ENCODE measurements around the gene HOXA5. TPM values are rescaled to one million over a fixed set of nuclear protein-coding genes. Genes with fewer than 3 reads are reported as not detected.

HOXA5 gene
- total RNA-seq, 2 experiments from 2014 or later: not detected

DNA sequence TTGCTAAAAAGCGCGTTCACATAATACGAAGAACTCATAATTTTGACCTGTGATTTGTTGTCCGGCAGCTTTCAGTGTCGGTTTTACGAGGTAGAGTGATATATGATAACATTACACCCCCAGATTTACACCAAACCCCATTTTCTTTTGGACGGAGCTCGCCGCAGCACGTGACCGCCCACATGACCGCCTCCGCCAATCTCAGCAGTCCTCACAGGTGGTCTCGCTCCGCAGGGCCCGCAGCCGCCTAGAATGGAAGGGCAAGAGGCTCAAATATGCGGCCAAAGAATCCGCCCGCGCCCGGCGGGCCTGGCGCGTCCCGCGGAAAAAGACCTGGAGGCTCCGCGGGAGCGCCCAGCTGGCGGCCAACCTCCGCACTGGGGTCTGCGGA lies 13.0 kb upstream of the HOXA5 start, which contains the start of gene HOXA7:
Gene HOXA7 (minus strand): TSS at position 168 of the 391 bp plus-strand sequence. CDS start 130 bp downstream, at position 38.
- ATAC-seq: no peak
- H3K4me3 Mint-ChIP-seq: peak within 1 kb of the TSS; percentile 41
- intact Hi-C loops (cut with DNase I, micrococcal nuclease): loop anchor here (1.0 to 5.0 kb wide), 3 partner anchors 9 to 59 kb away; partner anchors contain the start of genes HOXA1 (in 1 of the 2) and HOXA9 (in 1 of the 2)
- H3K9me3 Mint-ChIP-seq (ENCODE audit: low read depth): no peaks in the 10 kb centered on the region
- no peak within 1 kb of the TSS for H3K27ac Mint-ChIP-seq
- peaks cover 79% of the 10 kb centered on the region for H3K27me3 Mint-ChIP-seq
- ChIA-PET POLR2A (no interaction called here), CTCF (interaction anchor here (0.7 to 1.1 kb wide), 3 partner anchors 24 to 38 kb away, joined by 3 read pairs; no protein-coding TSS in a partner anchor)
- no peaks in the 10 kb centered on the region for H3K36me3 Mint-ChIP-seq (ENCODE audit: low read depth)
- H3K4me1 Mint-ChIP-seq: peaks cover 36% of the 10 kb centered on the region
- DNase-seq: no peak

DNA sequence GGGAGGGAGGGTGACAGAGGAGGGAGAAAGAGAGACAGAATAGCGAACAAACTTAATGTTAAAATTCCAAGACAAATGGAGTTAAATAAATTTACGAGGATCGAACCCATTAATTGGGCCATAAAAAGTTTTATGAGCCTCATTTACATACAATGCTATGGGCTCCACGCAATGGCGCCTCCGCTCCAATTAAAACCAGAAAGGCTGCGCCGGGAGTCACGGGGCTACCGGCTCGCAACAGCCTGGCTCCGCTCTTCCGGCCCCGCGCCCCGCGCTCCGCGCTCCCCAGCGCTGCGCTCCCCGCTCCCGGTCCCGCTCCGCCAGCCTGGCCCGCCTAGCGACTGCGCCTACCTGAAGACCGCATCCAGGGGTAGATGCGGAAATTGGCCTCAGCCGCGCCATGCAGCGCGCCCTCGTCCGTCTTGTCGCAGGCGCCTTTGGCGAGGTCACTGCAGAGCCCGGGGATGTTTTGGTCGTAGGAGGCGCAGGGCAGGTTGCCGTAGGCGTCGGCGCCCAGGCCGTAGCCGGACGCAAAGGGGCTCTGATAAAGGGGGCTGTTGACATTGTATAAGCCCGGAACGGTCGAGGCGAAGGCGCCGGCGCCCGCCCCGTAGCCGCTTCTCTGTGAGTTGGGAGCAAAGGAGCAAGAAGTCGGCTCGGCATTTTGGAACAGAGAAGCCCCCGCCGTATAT lies 12.5 kb upstream of the HOXA5 start:
- Mint-ChIP-seq H3K27ac (no peak overlapping the region), H3K4me1 (peaks cover 39% of the 10 kb centered on the region), H3K36me3 (ENCODE audit: low read depth) (no peaks in the 10 kb centered on the region), H3K9me3 (ENCODE audit: low read depth) (no peaks in the 10 kb centered on the region), H3K27me3 (peaks cover 81% of the 10 kb centered on the region), H3K4me3 (peak overlapping the region; percentile 41)
- intact Hi-C loops (cut with DNase I, micrococcal nuclease): loop anchor here (1.0 to 5.0 kb wide), 4 partner anchors 9 to 59 kb away; partner anchors contain the start of genes HOXA1 (in 1 of the 2) and HOXA9 (in 1 of the 2)
- no peak for ATAC-seq
- ChIA-PET CTCF (interaction anchor here (0.8 to 1.1 kb wide), 3 partner anchors 26 to 786 kb away, joined by 3 to 4 read pairs (median 3); no protein-coding TSS in a partner anchor), POLR2A (no interaction called here)
- DNase-seq: no peak

DNA sequence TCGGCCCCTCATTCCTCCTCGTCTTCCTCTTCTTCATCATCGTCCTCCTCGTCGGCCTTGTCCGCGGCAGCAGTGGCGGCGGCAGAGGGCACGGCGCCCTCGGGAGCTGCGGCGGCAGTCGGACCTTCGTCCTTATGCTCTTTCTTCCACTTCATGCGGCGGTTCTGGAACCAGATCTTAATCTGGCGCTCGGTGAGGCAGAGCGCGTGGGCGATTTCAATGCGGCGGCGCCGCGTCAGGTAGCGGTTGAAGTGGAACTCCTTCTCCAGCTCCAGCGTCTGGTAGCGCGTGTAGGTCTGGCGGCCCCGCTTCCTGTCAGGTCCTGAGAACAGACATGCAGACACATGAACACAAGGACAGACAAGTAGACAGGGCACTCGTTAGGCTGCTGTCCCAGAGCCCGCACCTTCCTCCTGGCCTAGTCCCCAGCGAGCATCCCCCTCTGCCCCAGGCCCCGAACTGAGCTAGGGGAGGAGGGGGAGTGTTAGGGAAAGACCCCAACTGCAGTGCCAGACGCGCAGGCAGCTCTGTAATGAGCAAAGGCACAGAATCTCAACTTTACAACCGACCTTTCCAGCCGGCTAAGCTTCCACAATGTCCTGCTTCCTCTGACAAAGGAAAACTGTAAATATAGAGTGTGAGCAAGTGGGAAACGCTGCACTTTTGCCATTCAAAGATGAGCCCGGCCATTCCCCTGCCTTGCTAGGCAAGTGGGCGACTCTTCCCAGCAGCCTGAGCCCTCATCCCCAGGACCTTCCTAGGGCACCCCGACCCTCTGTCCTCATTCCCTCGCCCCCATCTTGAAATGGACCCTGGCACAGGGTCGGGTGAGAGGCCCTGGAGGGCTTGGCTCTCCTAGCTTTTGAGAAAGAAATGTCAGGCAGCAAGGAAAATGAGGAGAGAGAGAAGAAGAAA lies 11.7 kb upstream of the HOXA5 start:
- peak; percentile 69 for DNase-seq
- Mint-ChIP-seq H3K4me1 (peaks cover 40% of the 10 kb centered on the region), H3K27ac (no peak overlapping the region), H3K27me3 (peaks cover 84% of the 10 kb centered on the region), H3K36me3 (ENCODE audit: low read depth) (no peaks in the 10 kb centered on the region), H3K4me3 (peak overlapping the region; percentile 30), H3K9me3 (ENCODE audit: low read depth) (no peaks in the 10 kb centered on the region)
- ChIA-PET POLR2A (no interaction called here), CTCF (interaction anchor here (0.6 to 1.5 kb wide), 4 partner anchors 57 to 1262 kb away, joined by 3 to 4 read pairs (median 4); no protein-coding TSS in a partner anchor)
- no peak for ATAC-seq
- intact Hi-C loops (cut with DNase I, micrococcal nuclease): loop anchor here (2.0 to 5.0 kb wide), 3 partner anchors 14 to 58 kb away; partner anchors contain the start of genes HOXA11 (in 2 of the 2) and HOXA1 (in 1 of the 2)

DNA sequence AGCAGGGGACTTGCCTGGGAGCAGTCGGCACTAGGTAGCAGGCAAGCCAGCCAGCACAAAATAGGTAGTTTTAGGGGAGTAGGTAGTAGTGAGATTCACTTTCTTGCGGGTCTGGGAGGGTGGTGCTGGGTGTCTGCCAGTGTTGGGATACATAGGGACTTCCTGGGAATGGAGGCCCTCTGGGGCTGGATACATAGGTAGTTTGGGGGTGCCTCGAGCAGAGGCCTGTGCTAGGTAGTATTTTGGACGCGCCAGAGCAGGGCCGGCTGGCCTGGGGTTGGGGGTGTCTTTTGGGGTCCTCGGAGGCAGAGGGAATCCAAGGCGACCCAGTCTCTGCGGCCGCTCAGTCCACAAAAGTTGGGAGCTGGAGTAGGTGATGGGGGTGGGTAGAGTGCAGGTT lies 10.9 kb upstream of the HOXA5 start:
- peaks cover 82% of the 10 kb centered on the region for H3K27me3 Mint-ChIP-seq
- ChIA-PET CTCF (interaction anchor here (0.6 to 1.5 kb wide), 5 partner anchors 25 to 1262 kb away, joined by 3 to 5 read pairs (median 4); no protein-coding TSS in a partner anchor), POLR2A (no interaction called here)
- H3K36me3 Mint-ChIP-seq (ENCODE audit: low read depth): no peaks in the 10 kb centered on the region
- H3K27ac Mint-ChIP-seq: no peak overlapping the region
- H3K9me3 Mint-ChIP-seq (ENCODE audit: low read depth): no peaks in the 10 kb centered on the region
- peaks cover 38% of the 10 kb centered on the region for H3K4me1 Mint-ChIP-seq
- no peak overlapping the region for H3K4me3 Mint-ChIP-seq
- ATAC-seq (no peak), DNase-seq (no peak)
- intact Hi-C loops (cut with DNase I, micrococcal nuclease): loop anchor here (2.0 to 5.0 kb wide), 2 partner anchors 14 to 33 kb away; partner anchors contain the start of gene HOXA11 (in 2 of the 2)

DNA sequence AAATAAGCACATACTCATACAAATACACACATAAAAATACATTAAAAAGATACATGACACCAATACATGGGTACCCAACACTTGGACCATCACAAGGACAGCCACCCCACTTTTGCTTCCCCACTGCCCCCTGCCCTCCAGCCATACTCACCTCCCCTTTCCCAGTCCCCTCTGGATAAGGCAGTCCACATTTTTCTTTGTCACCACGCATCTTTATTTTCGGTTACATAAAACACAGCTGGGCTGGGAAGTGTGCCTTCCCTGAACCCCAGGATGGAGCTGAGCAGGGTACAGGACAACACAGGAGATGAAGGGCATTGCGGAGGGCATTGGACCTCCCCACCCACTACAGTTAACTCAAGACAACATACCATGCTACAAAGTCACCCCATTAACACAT lies 10.0 kb upstream of the HOXA5 start:
- DNase-seq (no peak), ATAC-seq (no peak)
- no peak overlapping the region for H3K4me3 Mint-ChIP-seq
- POLR2A ChIA-PET: interaction anchor here (0.5 kb wide), 1 partner anchor 89 kb away, joined by 3 read pairs; no protein-coding TSS in a partner anchor
- no peaks in the 10 kb centered on the region for H3K36me3 Mint-ChIP-seq (ENCODE audit: low read depth)
- CTCF ChIA-PET: interaction anchor here (0.7 to 1.5 kb wide), 4 partner anchors 26 to 1291 kb away, joined by 3 to 5 read pairs (median 4); no protein-coding TSS in a partner anchor
- intact Hi-C loops (cut with DNase I, micrococcal nuclease): loop anchor here (5.0 kb wide), 1 partner anchor 34 kb away; the partner anchor contains the start of gene HOXA11 (in 2 of the 2)
- no peak overlapping the region for H3K27ac Mint-ChIP-seq
- peaks cover 35% of the 10 kb centered on the region for H3K4me1 Mint-ChIP-seq
- H3K27me3 Mint-ChIP-seq: peaks cover 81% of the 10 kb centered on the region
- H3K9me3 Mint-ChIP-seq (ENCODE audit: low read depth): no peaks in the 10 kb centered on the region

DNA sequence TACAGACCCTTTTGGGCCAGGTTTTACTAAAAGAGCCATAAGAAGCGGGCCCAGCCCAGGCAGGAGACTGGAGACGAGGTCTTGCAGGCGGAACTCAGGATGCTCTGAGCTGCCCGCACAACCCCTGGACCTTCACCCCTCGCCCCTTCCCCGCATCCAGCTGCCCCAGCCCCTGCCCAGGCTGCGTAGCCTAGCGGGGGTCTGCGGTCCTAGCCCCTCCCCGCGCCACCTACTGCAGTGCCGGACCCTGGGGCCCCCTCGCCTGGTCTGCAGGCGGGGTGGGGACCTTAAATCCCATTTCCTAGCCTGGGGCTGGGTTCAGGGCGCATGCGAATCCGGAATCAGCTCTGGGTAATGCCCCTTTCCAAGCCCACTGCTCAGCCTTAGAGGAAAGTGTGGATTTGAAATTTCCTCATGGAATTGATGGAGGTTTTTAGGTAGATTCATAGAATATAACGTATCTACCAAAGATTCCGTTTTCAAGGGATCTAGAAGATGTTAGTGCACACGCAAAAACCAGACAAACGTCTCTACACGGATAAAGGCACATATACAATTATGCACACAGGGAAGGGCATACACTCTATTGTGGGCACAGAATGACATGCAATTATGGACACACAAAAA lies 9.4 kb upstream of the HOXA5 start:
- intact Hi-C loops (cut with DNase I, micrococcal nuclease): loop anchor here (5.0 kb wide), 1 partner anchor 34 kb away; the partner anchor contains the start of gene HOXA11 (in 2 of the 2)
- peaks cover 41% of the 10 kb centered on the region for H3K4me1 Mint-ChIP-seq
- ChIA-PET CTCF (interaction anchor here (1.1 to 1.2 kb wide), 2 partner anchors 10 to 27 kb away, joined by 4 to 5 read pairs; no protein-coding TSS in a partner anchor), POLR2A (interaction anchor here (0.5 kb wide), 1 partner anchor 89 kb away, joined by 3 read pairs; no protein-coding TSS in a partner anchor)
- no peak overlapping the region for H3K27ac Mint-ChIP-seq
- H3K27me3 Mint-ChIP-seq: peaks cover 82% of the 10 kb centered on the region
- H3K4me3 Mint-ChIP-seq: no peak overlapping the region
- no peaks in the 10 kb centered on the region for H3K9me3 Mint-ChIP-seq (ENCODE audit: low read depth)
- no peaks in the 10 kb centered on the region for H3K36me3 Mint-ChIP-seq (ENCODE audit: low read depth)
- ATAC-seq (no peak), DNase-seq (no peak)

DNA sequence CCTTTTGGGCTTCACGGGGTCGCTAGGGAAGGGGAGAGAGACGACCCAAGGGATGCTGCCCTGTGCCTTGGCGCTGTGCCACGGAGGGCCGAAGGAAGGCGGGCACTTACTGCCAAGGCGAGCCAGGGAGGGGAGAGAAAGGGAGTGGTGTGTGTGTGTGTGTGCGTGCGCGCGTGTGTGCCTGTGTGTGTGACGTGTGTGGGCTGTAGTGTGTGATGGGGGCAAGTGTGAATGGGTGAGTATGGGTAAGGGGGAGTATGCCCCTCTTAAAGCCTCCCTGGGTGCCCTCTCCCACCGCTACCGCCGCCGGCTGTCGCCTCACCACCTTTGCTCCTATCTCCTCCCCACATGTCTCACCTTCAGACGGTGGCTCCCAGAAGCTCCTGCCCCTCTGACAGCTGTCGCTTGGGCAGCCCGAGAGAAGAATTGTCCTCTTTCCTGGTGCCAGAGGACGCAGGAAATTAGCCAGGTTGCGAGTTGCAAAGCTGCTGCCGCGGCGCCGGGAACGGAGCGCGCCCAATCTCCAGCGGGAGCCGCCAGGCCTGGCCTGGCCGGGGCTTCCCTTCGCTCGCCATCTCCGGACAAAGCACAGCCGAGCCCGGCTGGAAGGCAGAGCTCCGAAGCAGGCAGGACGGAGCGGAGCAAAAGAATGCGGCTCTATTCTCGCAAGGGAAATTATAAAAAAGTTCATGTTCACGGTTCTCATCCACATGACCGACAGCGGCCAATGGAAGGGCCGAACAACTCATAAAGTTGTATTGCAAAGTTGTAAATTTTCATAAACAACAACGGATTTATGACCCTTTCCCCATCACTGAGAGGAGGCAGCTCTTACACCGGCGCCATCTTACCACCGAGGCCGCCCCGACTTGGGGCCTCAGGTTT lies 8.7 kb upstream of the HOXA5 start, which contains the start of gene HOXA3:
Gene HOXA3 (minus strand): TSS at position 653 of the 885 bp plus-strand sequence. CDS start 41,943 bp downstream, outside the sequence.
- DNase-seq (no peak), ATAC-seq (no peak)
- intact Hi-C loops (cut with DNase I, micrococcal nuclease): loop anchor here (2.0 to 5.0 kb wide), 3 partner anchors 17 to 55 kb away; partner anchors contain the start of gene HOXA11 (in 2 of the 2)
- H3K9me3 Mint-ChIP-seq (ENCODE audit: low read depth): no peaks in the 10 kb centered on the region
- CTCF ChIA-PET: interaction anchor here (0.6 to 1.2 kb wide), 3 partner anchors 9 to 18 kb away, joined by 3 to 7 read pairs (median 4); no protein-coding TSS in a partner anchor
- H3K27me3 Mint-ChIP-seq: peaks cover 79% of the 10 kb centered on the region
- H3K36me3 Mint-ChIP-seq (ENCODE audit: low read depth): no peaks in the 10 kb centered on the region
- peaks cover 41% of the 10 kb centered on the region for H3K4me1 Mint-ChIP-seq
- no peak within 1 kb of the TSS for H3K27ac Mint-ChIP-seq
- POLR2A ChIA-PET: no interaction called here
- peak within 1 kb of the TSS; percentile 35 for H3K4me3 Mint-ChIP-seq

DNA sequence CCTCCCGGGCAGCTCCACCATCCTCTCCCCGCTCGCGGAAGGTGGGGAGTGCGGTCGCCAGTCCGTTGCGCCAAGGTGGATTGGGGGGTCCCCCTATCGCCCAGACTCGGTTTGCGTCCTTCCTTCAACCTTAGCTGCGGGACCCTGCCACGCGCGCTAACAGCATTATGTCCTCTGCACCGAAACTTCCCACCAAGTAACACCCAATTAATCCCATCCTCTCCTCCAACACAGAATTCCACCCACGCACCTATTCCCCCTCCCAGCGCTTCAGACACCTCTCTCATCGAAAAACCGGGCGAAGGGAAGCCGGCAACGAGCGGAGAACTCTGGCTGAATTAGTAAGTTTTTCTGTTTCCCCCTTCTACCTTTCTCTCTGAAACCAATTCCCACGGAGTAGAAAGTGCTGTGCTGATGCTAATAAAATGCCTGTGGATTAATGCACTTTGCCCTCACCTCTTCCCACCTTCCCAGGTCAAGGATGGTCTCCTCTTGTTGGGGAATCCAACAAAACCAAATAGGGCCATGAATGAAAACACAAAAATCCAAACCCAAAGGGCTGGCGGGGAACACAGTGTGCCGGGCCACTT lies 8.0 kb upstream of the HOXA5 start:
- Mint-ChIP-seq H3K9me3 (ENCODE audit: low read depth) (no peaks in the 10 kb centered on the region), H3K36me3 (ENCODE audit: low read depth) (no peaks in the 10 kb centered on the region), H3K4me1 (peaks cover 40% of the 10 kb centered on the region), H3K4me3 (peak overlapping the region; percentile 35), H3K27me3 (peaks cover 81% of the 10 kb centered on the region), H3K27ac (no peak overlapping the region)
- DNase-seq (no peak), ATAC-seq (no peak)
- CTCF ChIA-PET: interaction anchor here (0.5 to 3.6 kb wide), 10 partner anchors 8 to 464 kb away, joined by 3 to 16 read pairs (median 5); partner anchors contain the start of gene EVX1
- intact Hi-C loops (cut with DNase I, micrococcal nuclease): loop anchor here (2.0 to 5.0 kb wide), 3 partner anchors 17 to 55 kb away; partner anchors contain the start of gene HOXA11 (in 2 of the 2)
- POLR2A ChIA-PET: no interaction called here

DNA sequence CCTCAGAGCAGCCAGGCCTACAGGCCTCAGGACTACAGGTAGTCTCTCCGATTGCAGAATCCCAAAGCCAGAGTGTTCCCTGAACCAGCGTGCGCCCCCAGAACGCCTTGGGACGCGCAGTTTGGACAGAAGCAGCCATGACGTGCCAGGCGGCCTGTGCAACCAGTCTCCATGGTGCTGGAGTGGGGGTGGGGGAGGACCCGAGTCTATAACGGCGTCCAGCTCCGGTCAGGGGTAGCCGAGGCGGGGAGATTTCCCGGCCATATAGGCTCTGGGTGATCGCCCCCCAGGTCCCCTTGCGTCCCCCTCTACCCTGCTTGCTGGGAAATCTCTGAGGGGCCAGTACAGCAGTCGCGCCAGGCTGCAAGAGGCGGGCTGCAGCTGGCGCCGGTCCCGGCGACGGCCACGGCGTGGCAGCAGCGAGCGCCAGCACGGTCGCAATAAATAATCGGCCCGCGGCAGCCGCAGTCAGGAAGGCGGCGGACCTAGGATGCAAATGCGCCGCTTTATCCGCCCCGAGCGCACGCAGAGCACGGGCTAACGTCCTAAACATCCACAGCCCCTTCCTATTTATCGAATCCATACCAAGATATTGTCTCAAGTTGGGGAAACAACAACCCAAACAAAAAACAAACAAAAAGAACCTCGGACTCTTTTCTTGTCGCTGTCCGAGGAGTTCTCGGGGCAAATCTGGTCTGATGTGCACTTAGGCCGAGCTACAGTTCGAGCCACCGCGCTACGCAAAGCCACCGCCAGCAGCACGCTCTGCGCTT lies 7.3 kb upstream of the HOXA5 start:
- Mint-ChIP-seq H3K4me3 (peak overlapping the region; percentile 35), H3K9me3 (ENCODE audit: low read depth) (no peaks in the 10 kb centered on the region), H3K4me1 (peaks cover 36% of the 10 kb centered on the region), H3K27ac (no peak overlapping the region), H3K27me3 (peaks cover 83% of the 10 kb centered on the region), H3K36me3 (ENCODE audit: low read depth) (no peaks in the 10 kb centered on the region)
- ChIA-PET POLR2A (no interaction called here), CTCF (interaction anchor here (0.5 to 3.6 kb wide), 15 partner anchors 8 to 781 kb away, joined by 3 to 16 read pairs (median 5); partner anchors contain the start of gene EVX1)
- intact Hi-C loops (cut with DNase I, micrococcal nuclease): loop anchor here (2.0 to 5.0 kb wide), 3 partner anchors 16 to 54 kb away; partner anchors contain the start of gene HOXA11 (in 2 of the 2)
- peak; percentile 83 for ATAC-seq
- DNase-seq: peak; percentile 82

Measured in activated CD4-positive, alpha-beta T cell treated with anti-CD3 and anti-CD28 coated beads for 36 hours (primary cell).